ENCODE data around the gene ALKBH8. TPM values are rescaled to one million over a fixed set of nuclear protein-coding genes. Genes with fewer than 3 reads are reported as not detected.

The ALKBH8 gene
- total and polyA plus RNA-seq, 2 of the 13 experiments (the other 11 are each of a cell fraction or from before 2014, with no cell fraction given): 2.4 to 9.1 TPM

GRCh38 chr11:107565219-107565937 is at the start of gene ALKBH8 (continued):
- TF ChIP-seq ATF2 (CRISPR knock-in tag; IDR thresholded peaks at IDR 0.05) (0 out of 2 replicates have a peak, but pooled peaks have one; percentile 36), CREM (IDR thresholded peaks at IDR 0.05) (peak; percentile 87), CREM (CRISPR knock-in tag; IDR thresholded peaks at IDR 0.05) (no peak), ZNF18 (CRISPR knock-in tag; IDR thresholded peaks at IDR 0.05; ENCODE audit: insufficient replicate concordance) (no peak), SP140L (CRISPR knock-in tag; IDR thresholded peaks at IDR 0.05; ENCODE audit: borderline replicate concordance) (no peak), ZNF10 (CRISPR knock-in tag; IDR thresholded peaks at IDR 0.05; ENCODE audit: borderline replicate concordance, low read depth) (no peak), IKZF4 (CRISPR knock-in tag; IDR thresholded peaks at IDR 0.05; ENCODE audit: borderline replicate concordance, low read depth, not compliant biosample characterization) (no peak), POGK (CRISPR knock-in tag; conservative IDR thresholded peaks at IDR 0.05) (no peak), HNF1B (CRISPR knock-in tag; IDR thresholded peaks at IDR 0.05) (peak; percentile 56; the same call in 1 of the 2 replicates), CBX2 (IDR thresholded peaks at IDR 0.05; ENCODE audit: low read depth, low read length) (no peak), CBX2 (CRISPR knock-in tag; IDR thresholded peaks at IDR 0.05; ENCODE audit: low read depth) (no peak), POLR2A (IDR thresholded peaks at IDR 0.05; ENCODE audit: insufficient read depth in 1 of 2, low read depth in 2 of 2, low read length in 2 of 2) (peak; percentile 67 to 71; a peak in 3 of 4 replicates), PAWR (CRISPR knock-in tag; IDR thresholded peaks at IDR 0.05; ENCODE audit: borderline replicate concordance) (no peak), SAFB2 (CRISPR knock-in tag; IDR thresholded peaks at IDR 0.05; ENCODE audit: borderline replicate concordance, low read depth) (no peak; the same call in 1 of the 2 replicates), CREB1 (IDR thresholded peaks at IDR 0.05) (no peak), CREB1 (CRISPR knock-in tag; IDR thresholded peaks at IDR 0.05) (peak; percentile 88), NFYB (CRISPR knock-in tag; IDR thresholded peaks at IDR 0.05) (0 out of 2 replicates have a peak, but pooled peaks have one; percentile 18), RBM39 (IDR thresholded peaks at IDR 0.05; ENCODE audit: low read depth, low read length, poor library complexity, severe bottlenecking) (no peak), ZNF460 (CRISPR knock-in tag; IDR thresholded peaks at IDR 0.05; ENCODE audit: borderline replicate concordance) (0 out of 2 replicates have a peak, but pooled peaks have one; percentile 5), ZNF230 (CRISPR knock-in tag; IDR thresholded peaks at IDR 0.05) (peak; percentile 55; the same call in 1 of the 2 replicates)
